ENCODE measurements around the gene MANSC1.

The MANSC1 gene

DNA sequence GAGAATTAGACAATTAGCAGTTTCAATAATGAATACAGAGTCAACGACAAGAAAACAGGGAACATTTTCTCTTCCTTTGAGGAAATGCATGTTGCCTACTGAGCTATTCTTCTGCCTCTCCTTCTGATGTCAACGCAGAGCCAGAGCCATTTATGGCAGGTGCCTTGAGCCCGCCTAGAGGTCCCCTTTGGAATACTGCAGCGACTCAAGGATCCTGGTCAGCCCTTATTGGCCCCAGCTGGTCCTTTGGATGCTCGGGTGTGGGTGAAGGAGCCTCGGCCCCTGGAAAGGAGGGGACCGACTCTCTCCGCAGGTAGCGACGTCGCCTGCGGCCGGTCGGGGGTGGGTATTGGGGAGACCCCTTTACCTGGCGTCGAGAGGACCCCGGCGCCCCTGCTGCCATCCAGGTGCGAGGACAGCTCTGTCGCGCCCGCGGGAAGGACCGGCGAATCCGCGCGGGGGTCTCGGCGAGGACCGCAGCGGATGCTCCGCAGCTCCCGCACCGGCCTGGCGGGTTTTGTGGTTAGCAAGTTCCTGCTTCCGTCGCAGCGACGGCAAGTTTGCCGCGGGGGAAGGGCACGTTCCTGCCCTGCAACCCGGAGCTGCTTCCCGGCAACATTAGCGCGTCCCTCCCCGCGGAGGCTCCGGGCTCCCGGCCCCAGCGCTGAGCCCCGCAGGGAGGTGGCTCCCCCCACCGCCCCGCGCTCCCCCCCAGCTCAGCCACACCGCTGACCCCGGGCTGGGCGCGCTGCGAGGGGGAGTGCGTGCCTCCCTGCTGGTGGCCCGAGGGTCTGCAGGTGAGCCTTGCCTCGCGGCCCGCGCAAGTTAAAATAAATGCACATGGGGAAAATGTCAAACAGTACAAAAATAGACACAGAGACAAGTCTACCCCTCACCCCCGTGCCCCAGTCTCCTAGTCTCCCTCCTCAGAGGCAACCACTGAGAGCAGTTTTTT, at the start of gene MANSC1:
Gene MANSC1, minus strand, starts transcription at position 532 of the 955 bp plus-strand sequence. CDS start 6,928 bp downstream, outside the sequence.
- peak in 1 of 2 donors; percentile 25 for DNase-seq (ENCODE audit: low read depth in 1 of 2, low spot score in 1 of 2)

DNA sequence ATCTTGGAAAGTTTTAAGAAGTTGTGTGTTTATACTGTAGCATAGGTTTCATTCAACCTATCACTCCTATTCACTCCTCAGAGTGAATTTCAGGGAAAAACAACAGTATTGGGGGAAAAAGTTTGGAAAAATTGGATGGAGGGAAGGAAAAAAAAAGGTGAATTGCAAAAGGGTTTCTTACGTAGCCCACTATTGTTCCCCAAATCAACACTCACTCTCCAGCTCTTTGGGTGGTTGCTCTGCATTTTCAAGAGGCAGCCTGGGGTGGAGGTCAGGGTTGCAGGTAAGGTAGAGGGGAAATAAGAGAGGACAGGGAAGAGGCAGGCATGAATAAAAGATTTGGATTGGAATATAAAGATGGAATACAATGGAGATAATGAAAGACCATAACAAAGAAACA, 49.1 kb upstream of the MANSC1 start:
- no peak for DNase-seq (ENCODE audit: low read depth in 1 of 2, low spot score in 1 of 2)

DNA sequence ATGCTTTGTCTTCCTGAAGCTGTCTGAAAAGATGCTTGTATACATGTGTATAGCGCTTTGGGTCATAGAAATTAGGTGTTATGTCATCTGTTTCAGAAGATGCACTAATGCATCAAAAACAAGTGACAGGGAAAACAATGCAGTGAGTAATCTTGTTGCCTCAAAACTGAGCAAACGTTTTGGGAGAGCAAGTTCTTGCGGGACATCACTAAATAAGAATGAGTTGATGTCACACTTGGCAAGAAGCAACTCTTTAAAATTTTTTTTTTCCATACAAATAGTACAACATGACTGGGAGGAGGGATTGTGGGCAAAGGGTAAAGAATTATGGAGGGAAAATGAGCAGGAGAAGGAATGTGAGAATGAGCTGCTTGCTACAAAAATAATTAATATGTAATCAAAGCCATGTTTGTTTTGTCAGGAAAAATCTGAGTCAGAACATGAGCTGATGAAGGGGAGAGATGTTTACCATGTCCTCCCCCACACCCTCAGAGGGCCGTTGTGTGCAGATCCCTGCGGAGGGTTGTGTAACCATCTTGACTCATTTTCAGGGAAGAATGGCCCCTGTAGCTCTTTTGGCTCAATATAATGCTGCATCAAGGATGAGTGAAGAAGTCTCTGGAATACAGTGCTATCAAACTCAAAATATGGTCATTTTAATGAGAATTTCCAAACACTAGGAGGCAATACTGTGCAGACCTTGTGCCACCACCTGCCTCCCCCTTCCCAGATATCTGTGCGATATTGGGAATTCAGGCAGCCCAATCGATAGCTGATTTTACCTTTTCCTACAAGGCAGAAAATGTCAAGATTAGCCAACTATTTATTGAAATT, 48.2 kb upstream of the MANSC1 start:
- no peak for DNase-seq (ENCODE audit: low read depth in 1 of 2, low spot score in 1 of 2)

DNA sequence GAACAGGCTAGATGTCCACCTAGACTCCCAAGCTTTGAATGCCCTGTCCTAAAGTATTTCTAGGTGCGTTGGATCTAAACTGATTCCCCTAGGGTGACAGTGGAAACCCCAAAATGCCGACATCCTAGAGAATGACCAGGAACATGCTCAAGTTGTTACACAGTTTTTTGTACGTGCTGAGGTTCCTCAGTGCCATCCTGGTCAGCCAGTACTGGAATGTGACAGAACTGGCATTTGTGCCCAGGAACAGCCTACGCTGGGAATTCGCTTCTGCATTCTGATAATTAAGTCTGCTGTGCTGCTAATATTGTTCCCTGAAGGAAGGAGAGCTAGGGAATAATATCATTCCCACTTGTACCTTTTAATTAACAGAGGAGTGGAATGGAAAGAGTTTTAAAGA, 47.1 kb upstream of the MANSC1 start:
- DNase-seq (ENCODE audit: low read depth in 1 of 2, low spot score in 1 of 2): no peak

DNA sequence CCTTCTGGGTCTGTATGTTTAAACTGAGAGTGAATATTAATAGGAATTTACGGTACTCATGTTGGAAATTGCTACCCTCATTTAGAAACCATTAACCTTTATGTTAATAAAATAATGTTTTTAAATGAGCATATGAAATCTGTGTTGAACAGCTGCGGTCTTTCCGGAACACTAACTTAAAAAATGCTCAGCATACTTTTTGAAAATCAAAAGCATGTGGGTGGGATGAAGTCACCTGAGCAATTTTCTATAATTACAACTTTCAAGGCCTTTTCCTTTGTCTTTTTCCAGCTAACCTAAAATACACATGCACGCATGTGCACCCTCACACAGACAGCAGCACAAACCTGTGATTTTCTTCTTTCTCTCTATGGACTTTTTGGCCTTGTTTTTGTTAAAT, 46.7 kb upstream of the MANSC1 start:
- DNase-seq (ENCODE audit: low read depth in 1 of 2, low spot score in 1 of 2): no peak

- no peak for DNase-seq (ENCODE audit: low read depth in 1 of 2, low spot score in 1 of 2)
Measured at GRCh38 chr12:12393171-12393570, 43.1 kb upstream of the MANSC1 start.

GRCh38 chr12:12392413-12392812, 42.4 kb upstream of the MANSC1 start:
- no peak for DNase-seq (ENCODE audit: low read depth in 1 of 2, low spot score in 1 of 2)

GRCh38 chr12:12387501-12387900, 37.5 kb upstream of the MANSC1 start:
- no peak for DNase-seq (ENCODE audit: low read depth in 1 of 2, low spot score in 1 of 2)

DNA sequence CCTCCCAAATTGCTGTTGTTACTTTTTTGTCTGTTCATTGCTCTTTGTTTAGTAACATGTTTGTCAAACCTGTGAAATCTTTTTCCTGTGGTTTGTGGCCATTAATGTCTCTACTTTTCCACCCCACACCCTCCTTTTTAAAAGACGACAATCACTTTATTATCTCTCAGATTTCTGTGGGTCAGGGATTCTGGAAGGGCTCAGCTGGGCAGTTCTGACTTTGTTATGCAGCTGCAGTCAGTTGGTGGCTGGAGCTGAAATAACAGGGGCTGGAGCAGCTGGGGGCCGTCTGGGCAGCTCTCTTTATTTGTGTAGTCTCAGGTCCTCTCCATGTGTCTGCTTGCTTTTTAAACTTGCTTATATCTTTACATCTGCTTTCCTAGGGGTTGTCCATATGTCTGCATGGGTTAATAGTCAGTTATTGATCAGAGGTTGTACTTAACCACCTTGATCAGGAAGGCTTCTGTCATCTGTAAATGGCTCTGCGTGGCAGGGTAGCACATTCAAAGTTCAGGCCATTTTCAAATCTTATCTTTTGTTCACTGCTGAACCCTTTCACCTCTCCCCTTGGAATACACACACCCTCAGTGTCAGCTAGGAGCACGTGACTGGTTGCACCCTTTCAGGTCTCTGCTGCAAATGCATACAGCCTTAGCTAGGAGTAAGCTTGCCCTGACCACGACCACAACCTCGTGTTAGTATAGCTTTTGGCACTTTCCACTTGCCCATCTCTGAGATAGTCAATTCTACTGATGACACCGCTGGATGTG, 34.7 kb upstream of the MANSC1 start:
- no peak for DNase-seq (ENCODE audit: low read depth in 1 of 2, low spot score in 1 of 2)

- no peak for DNase-seq (ENCODE audit: low read depth in 1 of 2, low spot score in 1 of 2)
Measured at GRCh38 chr12:12381982-12382381, 31.9 kb upstream of the MANSC1 start.

GRCh38 chr12:12380949-12381593, 31.0 kb upstream of the MANSC1 start:
- no peak for DNase-seq (ENCODE audit: low read depth in 1 of 2, low spot score in 1 of 2)

GRCh38 chr12:12379831-12380730, 30.0 kb upstream of the MANSC1 start:
- no peak for DNase-seq (ENCODE audit: low read depth in 1 of 2, low spot score in 1 of 2)

- DNase-seq (ENCODE audit: low read depth in 1 of 2, low spot score in 1 of 2): no peak
Measured at GRCh38 chr12:12378616-12379015, 28.6 kb upstream of the MANSC1 start.

DNA sequence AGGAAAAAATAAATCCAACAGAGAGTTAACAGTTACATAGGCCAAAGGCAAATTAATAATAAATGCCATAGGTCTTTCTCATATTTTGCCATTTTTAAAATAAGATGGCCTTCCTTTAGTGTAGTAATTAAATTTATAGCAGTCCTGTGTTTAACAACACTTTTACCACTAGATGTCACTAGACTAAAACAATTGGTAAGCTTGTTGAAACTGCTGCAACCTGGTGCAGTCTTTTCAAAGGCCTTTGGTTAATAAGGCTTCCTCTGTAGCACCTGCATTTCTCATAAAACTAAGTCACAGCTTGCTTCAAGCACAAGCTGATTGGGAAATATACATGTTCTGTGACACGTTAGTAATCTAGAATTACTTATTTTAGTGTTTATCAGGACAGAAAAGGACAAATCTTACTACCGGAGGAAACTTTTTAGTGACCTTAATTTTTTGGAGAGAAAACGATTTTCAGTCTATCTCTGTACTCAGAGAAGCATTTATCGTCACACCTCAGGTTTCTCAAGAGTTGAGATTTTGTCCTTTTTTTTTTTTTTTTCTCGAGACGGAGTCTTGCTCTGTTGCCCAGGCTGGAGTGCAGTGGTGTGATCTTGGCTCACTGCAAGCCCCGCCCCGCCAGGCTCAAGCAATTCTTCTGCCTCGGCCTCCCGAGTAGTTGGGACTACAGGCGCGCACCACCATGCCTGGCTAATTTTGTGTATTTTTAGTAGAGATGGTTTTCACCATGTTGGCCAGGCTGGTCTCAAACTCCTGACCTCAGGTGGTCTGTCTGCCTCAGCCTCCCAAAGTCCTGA, 26.8 kb upstream of the MANSC1 start:
- no peak for DNase-seq (ENCODE audit: low read depth in 1 of 2, low spot score in 1 of 2)

DNA sequence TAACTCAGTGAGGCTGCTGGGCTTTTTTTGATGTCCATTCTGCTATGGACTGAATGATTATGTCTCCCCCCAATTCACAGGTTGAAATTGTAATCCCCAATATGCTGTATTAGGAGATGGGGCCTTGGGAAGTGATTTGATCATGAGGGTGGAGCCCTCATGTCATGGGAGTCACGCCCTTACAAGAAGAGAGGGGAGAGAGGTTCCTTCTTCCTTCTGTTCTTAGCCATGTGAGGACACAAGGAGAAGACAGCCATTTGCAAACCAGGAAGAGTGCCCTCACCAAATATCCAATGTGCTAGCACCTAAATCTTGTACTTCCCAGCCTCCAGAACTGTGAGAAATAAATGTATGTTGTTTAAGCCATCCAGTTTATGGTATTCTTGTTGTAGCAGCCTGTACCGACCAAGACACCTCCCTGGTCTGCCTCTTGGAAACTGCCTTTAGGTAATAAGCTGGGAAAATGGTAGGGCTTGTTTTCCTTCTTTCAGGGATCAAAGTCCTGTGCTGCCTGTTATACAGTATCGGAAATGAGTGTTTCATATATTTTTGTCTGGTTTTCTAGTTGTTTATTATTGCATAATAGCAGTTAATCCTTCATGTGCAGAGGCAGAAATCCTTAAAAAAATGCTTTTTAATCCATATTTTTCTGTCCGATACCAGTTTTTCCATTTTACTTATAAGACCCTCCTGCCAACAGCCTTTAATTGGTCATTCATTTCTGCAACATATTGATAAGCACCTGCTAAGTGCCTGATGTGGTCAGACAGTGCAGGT, 23.1 kb upstream of the MANSC1 start:
- DNase-seq (ENCODE audit: low read depth in 1 of 2, low spot score in 1 of 2): no peak

DNA sequence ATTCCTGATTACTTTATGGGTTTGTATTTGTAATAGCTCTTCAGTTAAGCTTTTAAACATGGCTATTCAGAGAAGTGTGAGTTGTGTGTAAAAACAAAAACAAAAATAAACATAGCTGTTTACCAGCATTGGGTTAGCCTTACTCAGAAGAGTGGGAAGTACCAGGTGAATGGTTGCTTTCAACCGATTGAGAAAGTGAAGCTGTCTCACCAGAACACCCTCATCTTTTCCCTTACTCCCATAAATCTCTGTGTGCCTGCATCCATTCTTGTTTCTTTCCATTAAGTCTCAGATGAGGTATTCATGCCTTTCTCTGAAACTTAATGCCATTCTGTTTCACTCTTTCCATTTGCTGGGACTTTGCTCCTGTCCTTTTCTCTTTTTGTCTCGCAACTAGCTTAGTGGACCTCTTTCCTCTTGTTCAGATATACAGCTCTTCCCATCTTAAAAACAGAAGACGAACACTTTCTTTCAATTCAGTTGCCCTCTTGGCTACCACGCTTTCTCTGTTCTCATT, 17.5 kb upstream of the MANSC1 start:
- no peak for DNase-seq (ENCODE audit: low read depth in 1 of 2, low spot score in 1 of 2)

GRCh38 chr12:12366701-12367481, 16.8 kb upstream of the MANSC1 start:
- DNase-seq (ENCODE audit: low read depth in 1 of 2, low spot score in 1 of 2): no peak

Data from stimulated activated CD4-positive, alpha-beta T cell treated with anti-CD3 and anti-CD28 coated beads, Interleukin-15, amount 100 ng/mL, for 1 hour (primary cell).